ENCODE measurements around the gene ANKRD50. TPM values are rescaled to one million over a fixed set of nuclear protein-coding genes. Genes with fewer than 3 reads are reported as not detected.

ANKRD50 gene
- total RNA-seq, 1 donor from 2014 or later: 58.9 TPM

DNA sequence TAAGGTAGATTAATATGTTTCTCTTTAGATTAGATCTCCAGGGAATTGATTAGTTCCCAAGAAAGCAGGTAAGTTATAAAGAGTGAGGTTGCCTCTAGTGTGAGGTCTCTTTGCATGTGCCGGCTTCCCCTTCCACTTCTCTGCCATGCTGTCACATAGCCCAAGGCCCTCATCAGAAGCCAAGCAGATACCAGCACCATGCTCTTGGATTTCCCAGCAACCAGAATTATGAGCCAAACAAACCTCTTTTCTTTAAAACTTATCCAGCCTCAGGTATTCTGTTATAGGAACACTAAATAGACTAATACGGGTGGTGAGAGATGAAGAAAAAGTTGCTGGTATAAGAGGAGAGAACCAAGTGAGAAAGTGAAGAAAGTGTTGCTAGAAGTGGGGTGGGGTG lies 15.1 kb downstream of the ANKRD50 start:
- H3K9me3 Mint-ChIP-seq (ENCODE audit: unreplicated experiment): no peaks in the 10 kb centered on the region
- peaks cover 12% of the 10 kb centered on the region for H3K36me3 Mint-ChIP-seq (ENCODE audit: unreplicated experiment)
- DNase-seq: no peak
- H3K27me3 Mint-ChIP-seq (ENCODE audit: unreplicated experiment): peaks cover 4% of the 10 kb centered on the region
- no peak overlapping the region for H3K4me3 Mint-ChIP-seq (ENCODE audit: unreplicated experiment)
- H3K27ac Mint-ChIP-seq (ENCODE audit: unreplicated experiment): no peak overlapping the region
- H3K4me1 Mint-ChIP-seq (ENCODE audit: low read depth, unreplicated experiment): peaks cover 16% of the 10 kb centered on the region
- TF ChIP-seq, protein P1, sequence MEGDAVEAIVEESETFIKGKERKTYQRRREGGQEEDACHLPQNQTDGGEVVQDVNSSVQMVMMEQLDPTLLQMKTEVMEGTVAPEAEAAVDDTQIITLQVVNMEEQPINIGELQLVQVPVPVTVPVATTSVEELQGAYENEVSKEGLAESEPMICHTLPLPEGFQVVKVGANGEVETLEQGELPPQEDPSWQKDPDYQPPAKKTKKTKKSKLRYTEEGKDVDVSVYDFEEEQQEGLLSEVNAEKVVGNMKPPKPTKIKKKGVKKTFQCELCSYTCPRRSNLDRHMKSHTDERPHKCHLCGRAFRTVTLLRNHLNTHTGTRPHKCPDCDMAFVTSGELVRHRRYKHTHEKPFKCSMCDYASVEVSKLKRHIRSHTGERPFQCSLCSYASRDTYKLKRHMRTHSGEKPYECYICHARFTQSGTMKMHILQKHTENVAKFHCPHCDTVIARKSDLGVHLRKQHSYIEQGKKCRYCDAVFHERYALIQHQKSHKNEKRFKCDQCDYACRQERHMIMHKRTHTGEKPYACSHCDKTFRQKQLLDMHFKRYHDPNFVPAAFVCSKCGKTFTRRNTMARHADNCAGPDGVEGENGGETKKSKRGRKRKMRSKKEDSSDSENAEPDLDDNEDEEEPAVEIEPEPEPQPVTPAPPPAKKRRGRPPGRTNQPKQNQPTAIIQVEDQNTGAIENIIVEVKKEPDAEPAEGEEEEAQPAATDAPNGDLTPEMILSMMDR (IDR thresholded peaks at IDR 0.05; ENCODE audit: partially characterized antibody, unreplicated experiment): no peak

- Mint-ChIP-seq H3K36me3 (ENCODE audit: unreplicated experiment) (peaks cover 12% of the 10 kb centered on the region), H3K27ac (ENCODE audit: unreplicated experiment) (no peak overlapping the region)
Observed at GRCh38 chr4:124696182-124696581, 16.4 kb downstream of the ANKRD50 start.

GRCh38 chr4:124694946-124695598 lies 17.5 kb downstream of the ANKRD50 start:
- H3K9me3 Mint-ChIP-seq (ENCODE audit: unreplicated experiment): peaks cover 3% of the 10 kb centered on the region

More at GRCh38 chr4:124696182-124696581, 16.4 kb downstream of the ANKRD50 start:
- H3K4me3 Mint-ChIP-seq (ENCODE audit: unreplicated experiment): no peak overlapping the region
- TF ChIP-seq, protein P1 (IDR thresholded peaks at IDR 0.05; ENCODE audit: partially characterized antibody, unreplicated experiment): no peak
- no peak for DNase-seq
- H3K4me1 Mint-ChIP-seq (ENCODE audit: low read depth, unreplicated experiment): peaks cover 21% of the 10 kb centered on the region
- H3K9me3 Mint-ChIP-seq (ENCODE audit: unreplicated experiment): no peaks in the 10 kb centered on the region
- peaks cover 4% of the 10 kb centered on the region for H3K27me3 Mint-ChIP-seq (ENCODE audit: unreplicated experiment)

DNA sequence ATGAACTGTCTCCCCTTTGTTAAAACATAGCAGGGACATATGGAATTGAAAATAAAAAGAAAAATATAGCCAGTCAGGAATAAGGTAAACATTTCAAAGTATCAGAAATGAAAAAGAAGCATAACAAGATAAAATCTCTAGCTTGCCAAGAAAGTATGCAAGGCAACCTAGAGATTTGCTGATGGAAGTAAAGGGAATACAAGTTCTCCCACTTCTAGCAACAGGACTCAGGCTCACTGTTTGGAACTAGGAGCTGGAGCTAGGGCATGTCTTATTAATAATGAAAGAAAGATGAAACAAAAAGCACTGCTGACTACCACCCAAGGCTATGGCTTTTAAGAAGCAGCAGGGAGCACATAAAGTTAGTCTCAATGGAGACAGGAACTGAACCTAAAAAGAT lies 18.2 kb downstream of the ANKRD50 start:
- peaks cover 18% of the 10 kb centered on the region for H3K4me1 Mint-ChIP-seq (ENCODE audit: low read depth, unreplicated experiment)
- peaks cover 17% of the 10 kb centered on the region for H3K36me3 Mint-ChIP-seq (ENCODE audit: unreplicated experiment)
- peaks cover 4% of the 10 kb centered on the region for H3K27me3 Mint-ChIP-seq (ENCODE audit: unreplicated experiment)
- H3K27ac Mint-ChIP-seq (ENCODE audit: unreplicated experiment): peak overlapping the region; percentile 4
- DNase-seq: no peak
- peaks cover 3% of the 10 kb centered on the region for H3K9me3 Mint-ChIP-seq (ENCODE audit: unreplicated experiment)
- TF ChIP-seq, protein P1 (IDR thresholded peaks at IDR 0.05; ENCODE audit: partially characterized antibody, unreplicated experiment): no peak
- peak overlapping the region; percentile 10 for H3K4me3 Mint-ChIP-seq (ENCODE audit: unreplicated experiment)

More at GRCh38 chr4:124694946-124695598, 17.5 kb downstream of the ANKRD50 start:
- TF ChIP-seq, protein P1 (IDR thresholded peaks at IDR 0.05; ENCODE audit: partially characterized antibody, unreplicated experiment): no peak
- Mint-ChIP-seq H3K27ac (ENCODE audit: unreplicated experiment) (no peak overlapping the region), H3K36me3 (ENCODE audit: unreplicated experiment) (peaks cover 17% of the 10 kb centered on the region), H3K4me1 (ENCODE audit: low read depth, unreplicated experiment) (peaks cover 21% of the 10 kb centered on the region), H3K4me3 (ENCODE audit: unreplicated experiment) (peak overlapping the region; percentile 10), H3K27me3 (ENCODE audit: unreplicated experiment) (peaks cover 4% of the 10 kb centered on the region)
- DNase-seq: no peak

DNA sequence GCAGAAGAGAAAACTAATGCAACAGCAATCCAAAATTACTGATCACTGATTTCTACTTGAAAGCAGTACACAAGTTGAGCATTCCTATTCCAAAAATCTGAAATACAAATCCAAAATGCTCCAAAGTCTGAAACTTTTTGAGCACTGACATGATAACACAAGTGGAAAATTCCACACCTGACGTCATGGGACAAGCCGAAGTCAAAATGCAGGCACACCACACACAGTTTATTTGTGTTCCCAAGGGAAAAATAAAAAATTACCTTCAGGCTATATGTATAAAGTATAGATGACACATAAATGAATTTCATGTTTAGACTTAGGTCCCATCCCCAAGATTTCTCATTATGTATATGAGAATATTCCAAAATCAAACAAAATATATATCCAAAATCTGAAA lies 20.7 kb downstream of the ANKRD50 start:
- peaks cover 20% of the 10 kb centered on the region for H3K4me1 Mint-ChIP-seq (ENCODE audit: low read depth, unreplicated experiment)
- H3K9me3 Mint-ChIP-seq (ENCODE audit: unreplicated experiment): peaks cover 3% of the 10 kb centered on the region
- TF ChIP-seq, protein P1 (IDR thresholded peaks at IDR 0.05; ENCODE audit: partially characterized antibody, unreplicated experiment): no peak
- H3K27me3 Mint-ChIP-seq (ENCODE audit: unreplicated experiment): no peaks in the 10 kb centered on the region
- DNase-seq: no peak
- H3K36me3 Mint-ChIP-seq (ENCODE audit: unreplicated experiment): peaks cover 9% of the 10 kb centered on the region
- H3K4me3 Mint-ChIP-seq (ENCODE audit: unreplicated experiment): no peak overlapping the region
- no peak overlapping the region for H3K27ac Mint-ChIP-seq (ENCODE audit: unreplicated experiment)
